ENCODE results near the gene LIAS.
"Not testable (repeated sequence)": the region's sequence is repeated elsewhere in the genome, so short reads cannot be mapped to it uniquely, and the experiment has no call there.

The LIAS gene

DNA sequence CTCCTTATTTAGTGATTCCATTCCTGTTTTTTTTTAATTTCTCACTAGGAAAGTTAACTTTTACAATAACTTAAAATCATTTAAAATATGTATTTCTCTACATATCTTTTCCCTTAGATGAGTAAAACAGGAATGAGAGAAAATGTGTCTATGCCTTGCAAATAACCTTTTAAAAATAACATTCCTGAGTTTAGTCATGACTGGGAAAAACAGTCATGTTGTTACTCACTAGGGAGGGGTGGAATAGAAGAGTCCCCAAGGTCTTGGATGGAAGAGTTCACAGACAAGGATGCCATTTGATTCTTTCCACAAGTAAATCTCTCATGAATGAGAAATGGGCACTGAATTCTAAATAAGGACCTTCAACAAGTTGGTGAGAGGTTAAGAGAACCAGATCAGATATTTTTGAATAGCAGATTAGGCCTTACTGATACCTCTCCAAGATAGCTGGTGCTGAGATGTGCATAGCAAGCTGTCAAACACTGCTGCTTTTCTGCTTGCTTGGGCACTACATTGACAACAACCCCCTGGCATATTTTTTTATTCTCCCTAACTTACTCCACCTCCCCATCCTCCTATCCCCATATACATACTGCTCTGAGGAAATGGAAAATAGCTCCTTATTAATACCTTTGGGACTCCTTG is 43.3 kb downstream of the LIAS start:
- DNase-seq: no peak

DNA sequence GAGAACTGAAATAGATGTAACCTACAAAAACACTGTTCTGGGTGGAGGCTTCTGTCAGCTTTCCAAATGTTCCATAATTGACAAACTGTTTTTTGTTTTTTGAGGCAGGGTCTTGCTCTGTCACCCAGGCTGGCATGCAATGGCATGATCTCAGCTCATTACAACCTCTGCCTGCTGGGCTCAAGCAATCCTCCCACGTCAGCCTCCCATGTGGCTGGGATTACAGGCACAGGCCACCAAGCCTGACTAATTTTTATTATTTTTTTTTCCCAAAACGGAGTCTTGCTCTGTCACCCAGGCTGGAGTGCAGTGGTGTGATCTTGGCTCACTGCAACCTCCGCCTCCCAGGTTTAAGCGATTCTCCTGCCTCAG is 43.8 kb downstream of the LIAS start:
- DNase-seq: not testable (repeated sequence)

DNA sequence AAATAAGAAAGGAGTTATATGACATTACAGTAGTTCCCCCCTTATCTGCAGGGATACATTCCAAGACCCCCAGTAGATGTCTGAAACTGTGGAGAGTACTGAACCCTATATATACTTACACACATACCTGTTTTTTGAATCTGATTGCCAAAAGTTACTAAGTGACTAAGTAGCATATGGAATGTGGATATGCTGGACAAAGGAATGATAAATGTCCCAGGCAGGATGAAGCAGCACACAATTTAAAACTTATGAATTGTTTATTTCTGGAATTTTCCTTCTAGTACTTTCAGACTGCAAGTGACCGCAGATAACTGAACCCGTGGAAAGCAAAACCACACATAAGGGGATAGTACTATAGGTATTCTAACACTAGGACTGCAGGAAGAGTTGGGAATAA is 45.7 kb downstream of the LIAS start:
- DNase-seq: no peak

DNA sequence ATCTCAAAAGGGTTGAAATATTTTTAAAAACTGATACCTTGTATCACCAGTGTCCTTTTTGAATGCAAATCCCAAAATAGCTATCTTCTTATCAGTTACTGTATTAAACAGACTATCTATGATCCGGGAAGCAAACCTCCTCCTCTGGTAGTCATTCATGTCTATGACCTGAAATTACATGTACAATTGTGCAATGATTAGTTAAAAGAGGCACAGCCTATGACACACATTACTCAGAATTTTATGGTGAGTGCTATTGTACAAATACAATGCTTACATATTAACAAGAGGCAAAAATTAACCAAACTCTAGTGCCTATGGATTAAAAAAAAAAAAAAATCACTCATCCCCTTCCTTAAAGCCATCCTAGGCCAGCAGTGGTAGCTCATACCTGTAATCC is 46.7 kb downstream of the LIAS start:
- DNase-seq: no peak

DNA sequence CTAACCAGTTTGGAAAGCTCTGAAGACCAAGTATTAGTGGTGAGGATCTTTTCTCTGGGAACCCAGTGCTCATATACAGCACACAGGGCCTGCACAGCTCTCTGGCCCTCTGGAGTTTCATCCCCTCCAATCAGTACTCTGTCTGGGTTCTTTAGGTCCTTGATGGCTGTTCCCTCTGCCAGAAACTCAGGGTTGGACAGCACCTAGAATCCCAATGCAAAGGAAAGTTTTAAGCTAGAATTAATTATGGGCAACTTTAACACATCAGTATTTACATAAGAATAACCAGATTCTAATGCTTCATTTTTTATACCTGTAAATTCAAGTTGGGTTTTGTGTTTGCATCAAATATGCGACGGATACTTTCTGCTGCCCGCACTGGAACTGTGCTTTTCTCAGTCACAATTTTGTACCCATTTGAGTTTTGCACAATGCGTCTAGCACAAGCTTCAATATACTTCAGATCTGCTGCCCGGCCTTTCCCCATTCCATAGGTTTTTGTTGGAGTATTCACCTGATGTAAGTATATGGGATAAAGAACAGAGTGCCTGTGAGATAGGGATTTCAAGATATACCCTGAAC is 51.6 kb downstream of the LIAS start:
- DNase-seq: no peak

DNA sequence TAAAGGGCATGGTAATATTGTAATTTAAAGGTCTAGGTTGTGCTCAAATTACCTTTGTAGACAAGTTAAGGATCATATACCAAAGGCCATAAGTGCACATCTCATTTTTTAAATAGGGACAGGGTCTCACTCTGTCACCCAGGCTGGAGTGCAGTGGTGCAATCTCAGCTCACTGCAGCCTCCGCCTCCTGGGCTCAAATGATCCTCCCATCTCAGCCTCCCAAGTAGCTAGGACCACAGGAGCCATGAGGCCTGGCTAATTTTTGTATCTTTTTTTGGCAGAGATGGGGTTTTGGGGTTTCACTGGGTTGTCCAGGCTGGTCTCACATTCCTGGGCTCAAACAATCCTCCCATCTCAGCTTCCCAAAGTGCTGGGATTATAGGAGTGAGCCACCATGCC is 55.4 kb downstream of the LIAS start:
- DNase-seq: not testable (repeated sequence)

DNA sequence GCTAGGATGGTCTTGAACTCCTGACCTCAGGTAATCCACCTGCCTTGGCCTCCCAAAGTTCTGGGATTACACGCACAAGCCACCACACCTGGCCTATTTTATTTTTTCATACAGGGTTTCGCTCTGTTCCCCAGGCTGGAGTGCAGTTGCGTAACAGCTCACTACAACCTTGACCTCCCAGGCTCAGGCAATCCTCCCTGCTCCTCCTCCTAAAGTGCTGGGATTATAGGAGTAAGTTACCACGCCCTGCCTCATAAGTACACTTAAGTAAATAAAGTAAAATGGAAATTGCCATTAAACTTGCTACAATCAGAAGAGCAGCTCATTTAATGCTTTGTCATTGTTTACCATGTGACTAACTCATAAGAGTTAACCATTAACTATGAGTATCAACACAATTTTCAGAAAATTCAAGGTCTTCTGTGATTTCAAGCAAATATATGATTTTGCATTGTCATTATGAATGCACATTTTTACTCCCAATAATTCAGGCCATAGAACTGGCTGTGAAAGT is 56.1 kb downstream of the LIAS start:
- no peak for DNase-seq

DNA sequence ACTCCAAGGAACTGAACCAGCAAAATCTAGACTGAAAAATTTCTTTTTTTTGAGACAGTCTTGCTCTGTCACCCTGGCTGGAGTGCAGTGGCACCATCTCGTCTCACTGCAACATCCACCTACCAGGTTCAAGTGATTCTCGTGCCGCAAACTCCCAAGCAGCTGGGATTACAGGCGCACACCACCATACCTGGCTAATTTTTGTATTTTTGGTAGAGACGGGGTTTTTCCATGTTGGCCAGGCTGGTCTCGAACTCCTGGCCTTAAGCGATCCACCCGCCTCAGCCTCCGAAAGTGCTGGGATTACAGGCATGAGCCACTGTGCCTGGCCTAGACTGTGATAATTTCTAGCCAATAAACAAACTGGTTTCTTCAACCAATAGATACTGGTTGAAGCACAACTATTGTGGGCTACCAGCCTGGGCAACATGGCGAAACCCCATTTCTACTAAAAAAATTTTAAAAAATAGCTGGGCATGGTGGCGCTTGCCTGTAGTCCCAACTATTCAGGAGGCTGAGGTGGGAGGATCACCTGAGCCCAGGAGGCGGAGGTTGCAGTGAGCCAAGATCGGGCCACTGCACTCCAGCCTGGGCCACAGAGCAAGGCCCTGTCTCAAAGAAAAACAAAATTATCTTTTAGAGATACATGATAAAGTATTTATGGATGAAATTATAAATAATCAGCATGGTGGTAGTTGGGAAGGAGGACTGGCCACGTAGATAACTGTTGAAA is 57.0 kb downstream of the LIAS start:
- DNase-seq: not testable (repeated sequence)

DNA sequence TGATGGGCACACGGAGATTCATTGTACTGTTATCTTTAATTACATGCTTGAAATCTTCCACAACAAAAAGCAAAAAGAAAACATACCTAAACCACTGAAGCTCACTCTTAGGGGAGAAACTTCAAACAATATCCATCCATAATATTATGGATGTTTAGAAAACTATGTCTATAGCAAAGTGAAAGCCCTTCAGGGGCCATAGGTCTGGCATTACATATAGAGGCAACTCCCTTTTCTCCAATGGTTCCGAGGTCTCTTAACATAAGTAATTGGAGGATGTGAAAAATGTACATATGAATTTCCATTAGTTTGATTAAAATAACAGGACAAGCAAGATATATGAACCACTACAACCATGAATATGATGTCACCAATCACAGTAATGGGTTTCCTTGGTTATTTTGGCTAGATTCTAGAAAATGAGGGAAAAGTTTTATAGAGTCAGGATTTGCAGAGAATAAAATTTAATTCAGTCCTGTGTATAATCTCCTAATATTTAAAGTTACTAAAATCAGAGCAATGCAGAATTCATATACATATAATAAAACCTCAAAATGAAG is 57.6 kb downstream of the LIAS start:
- DNase-seq: no peak

DNA sequence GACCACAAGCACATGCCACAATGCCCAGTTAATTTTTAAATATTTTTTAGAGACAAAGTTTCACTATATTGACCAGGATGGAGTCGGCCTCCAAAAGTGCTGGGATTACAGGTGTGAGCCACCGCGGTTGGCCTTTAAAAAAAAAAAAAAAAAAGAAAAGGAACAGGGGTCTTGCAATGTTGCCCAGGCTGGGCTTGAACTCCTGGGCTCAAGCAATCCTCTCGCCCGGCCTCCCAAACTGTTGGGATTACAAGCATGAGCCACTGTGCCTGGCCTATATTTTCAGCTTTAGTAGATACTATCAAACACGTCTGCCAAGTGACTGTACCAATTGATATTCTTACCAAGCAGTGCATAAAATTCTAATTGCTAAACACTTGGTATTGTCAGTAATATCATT is 59.6 kb downstream of the LIAS start:
- no peak for DNase-seq

DNA sequence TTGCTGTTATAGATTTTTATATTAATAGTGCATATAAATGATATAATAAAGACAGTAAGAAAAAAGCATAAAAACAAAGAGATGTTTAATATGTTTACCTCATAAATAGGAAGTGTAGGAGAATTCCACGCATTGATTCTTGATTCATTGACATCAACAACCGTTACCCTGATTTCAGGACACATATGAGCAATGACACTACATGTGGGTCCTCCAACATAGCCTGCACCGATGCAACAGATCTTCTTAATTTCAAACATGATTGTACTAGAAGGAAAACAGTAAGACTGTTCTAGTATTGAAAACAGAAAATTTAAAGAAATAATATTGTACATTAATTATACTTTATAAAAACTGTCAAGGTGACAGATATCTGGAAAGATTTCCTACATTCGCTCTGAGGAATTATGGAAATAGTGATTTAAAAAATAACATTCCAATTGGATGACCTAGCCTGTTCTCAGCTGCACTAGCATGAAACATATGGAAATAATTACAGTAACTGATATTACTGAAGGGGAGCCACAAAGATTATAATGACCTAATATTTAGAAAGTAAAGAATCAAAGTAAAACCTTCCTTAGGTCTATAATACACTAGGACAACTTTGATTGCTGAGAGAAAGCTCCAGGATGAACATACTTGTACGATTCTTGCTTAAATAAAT is 62.5 kb downstream of the LIAS start:
- no peak for DNase-seq

DNA sequence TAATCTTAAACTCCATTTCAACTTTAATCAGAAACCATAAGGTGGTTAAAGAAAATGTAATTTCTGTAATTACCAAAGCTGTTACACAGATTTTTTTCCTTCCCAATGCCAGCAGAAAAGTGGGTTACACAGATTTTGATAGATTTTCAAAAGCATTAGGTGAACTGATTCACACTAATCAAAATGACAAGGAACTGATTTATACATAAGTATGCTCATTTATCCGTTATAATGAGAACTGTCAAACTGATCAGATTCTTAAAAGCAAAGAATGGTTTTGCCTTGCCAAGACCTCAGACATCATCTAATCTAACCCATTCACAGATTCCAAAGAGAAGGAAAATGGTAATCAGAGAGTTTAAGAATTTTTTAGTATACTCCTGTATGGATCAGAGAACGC is 63.2 kb downstream of the LIAS start:
- DNase-seq: no peak

DNA sequence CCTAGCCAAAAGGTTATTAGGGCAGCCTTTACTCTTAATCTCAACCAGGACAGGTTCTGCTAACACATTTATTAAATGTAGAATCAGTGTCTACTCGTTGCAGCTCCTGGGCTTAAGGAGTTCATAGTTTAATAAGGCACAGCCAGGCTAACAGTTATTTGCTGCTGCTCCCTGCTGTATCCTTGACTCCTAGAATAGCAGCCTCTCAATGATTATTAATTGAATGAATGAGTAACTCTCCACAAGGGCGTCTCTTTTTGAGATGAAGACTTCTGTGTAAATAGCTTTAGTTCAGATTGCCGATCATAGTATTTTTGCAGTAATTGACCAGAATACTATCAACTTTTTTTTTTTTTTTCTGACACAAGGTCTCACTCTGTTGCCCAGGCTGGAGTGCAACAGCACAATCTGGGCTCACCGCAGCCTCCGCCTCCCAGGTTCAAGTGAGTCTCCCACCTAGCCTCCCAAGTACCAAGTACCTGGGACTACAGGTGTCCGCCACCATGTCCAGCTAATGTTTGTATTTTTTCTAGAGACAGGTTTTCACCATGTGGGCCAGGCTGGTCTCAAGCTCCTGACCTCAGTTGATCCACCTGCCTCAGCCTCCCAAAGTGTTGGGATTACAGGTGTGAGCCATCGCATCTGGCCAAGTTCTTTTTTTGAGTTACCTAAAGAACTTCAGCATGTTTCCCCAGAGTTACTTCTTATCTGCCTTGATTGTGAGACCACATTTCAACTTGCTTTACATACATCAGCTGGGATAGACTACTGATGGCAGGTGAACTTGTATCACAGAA is 65.5 kb downstream of the LIAS start:
- DNase-seq: no peak

DNA sequence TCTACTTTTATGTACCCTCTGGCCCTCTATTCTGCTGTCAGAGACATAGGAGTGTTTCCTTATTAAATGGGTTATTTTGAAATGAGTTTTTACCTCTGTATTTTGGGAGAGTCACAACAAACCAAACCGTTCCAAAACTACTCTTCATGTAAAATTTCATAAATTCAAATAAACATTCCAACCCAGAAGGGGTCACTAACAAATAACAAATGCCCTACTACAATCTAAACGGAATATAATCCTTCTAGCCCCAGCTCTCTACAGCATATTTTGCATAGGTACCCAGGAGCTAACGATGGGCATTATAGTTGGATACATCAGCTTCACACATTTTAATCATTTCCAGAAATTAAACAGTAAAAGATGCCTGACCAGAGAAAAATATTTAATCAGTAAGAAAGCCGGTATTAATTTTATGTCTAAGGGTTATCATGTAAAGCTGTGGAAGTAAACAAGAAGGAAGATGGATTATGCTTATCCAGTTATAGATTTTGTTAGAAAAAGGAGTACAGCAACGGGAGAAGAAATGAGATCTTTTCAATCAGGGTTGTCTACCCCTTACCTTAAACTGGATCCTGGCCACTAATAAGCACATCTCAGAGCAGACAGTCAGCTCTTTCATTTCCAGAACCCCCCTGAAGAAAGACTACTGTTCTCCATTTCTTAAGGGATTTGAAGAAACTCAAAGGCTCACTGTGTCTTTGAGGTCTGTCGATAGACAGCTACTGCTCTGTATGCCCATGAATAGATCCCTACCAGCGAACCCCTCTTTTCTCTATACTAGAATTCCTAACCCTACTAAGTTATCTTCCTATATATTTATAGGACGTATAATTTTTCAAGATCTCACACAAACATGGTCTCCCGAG is 67.2 kb downstream of the LIAS start:
- no peak for DNase-seq

DNA sequence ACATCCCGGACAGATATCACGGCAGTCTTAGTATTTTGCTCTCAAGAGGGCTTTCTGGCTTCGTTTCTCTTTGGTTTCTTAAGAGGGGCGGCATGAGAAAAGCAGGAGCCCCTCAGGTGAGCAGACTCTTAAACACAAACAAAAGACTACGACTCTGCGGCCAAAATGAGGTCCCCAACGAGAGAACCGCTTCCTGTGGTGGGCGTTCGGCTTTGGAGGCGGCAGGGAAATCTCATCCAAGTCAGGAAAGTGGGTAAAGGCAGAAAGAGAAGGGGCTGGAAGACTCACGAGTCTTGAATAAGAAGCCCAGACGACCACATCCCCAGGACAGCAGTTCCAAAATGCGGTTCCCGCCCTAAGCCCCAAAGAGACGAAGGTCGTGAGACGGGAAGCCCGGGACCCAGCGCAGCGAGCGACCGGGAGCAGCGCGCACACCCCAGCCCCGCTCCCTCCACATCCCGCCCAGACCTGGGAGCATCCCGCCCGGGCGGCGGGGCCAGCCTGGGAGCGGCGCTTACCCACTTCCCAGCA is 68.0 kb downstream of the LIAS start:
- DNase-seq: no peak

DNA sequence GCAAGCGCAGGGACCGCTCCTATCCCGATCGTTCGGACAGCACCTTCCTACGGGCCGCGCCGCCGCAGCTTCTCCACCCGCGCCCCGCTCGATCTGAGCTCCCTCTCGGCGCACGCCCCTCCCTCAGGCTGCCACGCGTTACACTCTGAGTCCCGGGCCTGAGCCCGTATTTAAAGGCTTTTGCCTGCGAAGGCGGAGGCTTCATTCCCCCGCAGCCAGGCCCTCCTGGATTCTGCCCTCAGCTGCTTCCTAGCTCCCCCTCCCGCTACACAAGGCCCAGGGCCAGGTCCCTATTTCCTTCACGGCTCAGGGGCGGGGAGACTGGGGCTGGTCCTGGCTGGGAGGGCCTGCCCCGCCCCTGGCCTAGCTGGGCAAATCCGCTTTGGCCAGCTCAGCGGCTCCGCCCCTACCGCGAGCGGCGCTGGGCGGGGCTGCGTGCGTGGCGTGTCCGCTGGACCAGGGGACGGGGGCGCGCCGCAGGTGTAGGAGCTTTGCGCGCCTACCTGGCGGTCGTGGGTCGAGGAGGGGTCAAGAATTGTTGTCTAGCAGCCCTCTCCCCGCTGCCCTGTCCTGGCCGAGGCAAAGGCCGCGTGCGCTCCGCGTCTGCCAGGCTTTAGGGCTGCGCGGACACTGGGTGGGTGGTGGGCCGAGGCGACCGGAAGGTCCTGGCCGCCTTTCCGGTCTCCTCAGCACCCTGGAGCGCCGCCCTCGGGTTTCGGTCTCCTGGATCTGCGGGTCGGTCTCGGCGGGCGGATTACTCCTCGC is 68.6 kb downstream of the LIAS start, which contains the start of gene UGDH:
UGDH (minus strand) TSS at position 144 of the 765 bp plus-strand sequence. CDS start 5,927 bp downstream, outside the sequence.
- peak; percentile 95 for DNase-seq

DNA sequence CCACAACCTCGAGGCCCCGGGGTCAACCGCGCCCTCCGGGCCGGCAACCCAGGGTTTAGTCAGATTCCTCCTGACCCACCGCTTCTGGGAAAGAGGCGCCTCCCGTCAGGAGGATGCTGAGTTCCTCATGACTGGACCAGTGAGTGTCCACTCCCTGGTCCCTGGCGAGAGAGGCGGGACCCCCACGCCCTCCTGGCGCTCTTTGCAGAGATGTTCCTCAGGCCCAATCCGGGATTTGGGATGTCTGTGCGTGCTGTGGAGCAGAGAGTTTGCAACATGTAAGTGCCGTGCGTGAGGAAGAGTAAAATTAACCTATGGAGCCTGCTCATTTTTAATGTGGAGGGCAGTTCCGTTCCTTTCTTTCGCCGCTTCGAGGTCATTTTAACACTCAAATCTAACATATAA is 69.2 kb downstream of the LIAS start:
- DNase-seq: no peak

All from hematopoietic multipotent progenitor cell treated with erythropoietin and hydrocortisone succinate and interleukin-3 and kit ligand, for 8 days (in vitro differentiated cells).